Breast epithelium (tissue), 3 donors: ENCODE results near the gene BORCS8.

Experiments used
- CTCF ChIP-seq, 3 donors: fragments of 450-650 bp; IDR thresholded peaks; one replicate each; pipeline ENCODE4 v1.5.1; 2016 to 2017; ENCODE audit warnings: antibody characterized with exemption in 3 of 3, mild to moderate bottlenecking in 3 of 3, moderate library complexity in 3 of 3
- POLR2A ChIP-seq: fragments of 450-650 bp; IDR thresholded peaks from one replicate; pipeline ENCODE4 v1.6.1; 2016; ENCODE audit warnings: antibody characterized with exemption, mild to moderate bottlenecking, moderate library complexity

- TF ChIP-seq POLR2A = no peak
- no peak for TF ChIP-seq CTCF (IDR thresholded peaks at IDR 0.05)
Observed at GRCh38 chr19:19138109-19138981, 53.6 kb downstream of the BORCS8 start, which contains the start of gene TMEM161A.
